HepG2 (cell line): ENCODE measurements around the gene CDK5RAP2. TPM values are rescaled to one million over a fixed set of nuclear protein-coding genes. Genes with fewer than 3 reads are reported as not detected.

ENCODE experiments used
- ELK4 ChIP-seq: sonication (generic); formaldehyde crosslinking; IDR thresholded peaks from 2 replicates; pipeline ENCODE4 v1.9.0; 2021; ENCODE audit warnings: missing genetic modification reagents, borderline replicate concordance
- GATAD2A ChIP-seq: IDR thresholded peaks from 2 replicates; pipeline ENCODE4 v1.6.1; 2016
- KDM5A ChIP-seq: fragments of 200-600 bp; sonication (generic); IDR thresholded peaks from 2 replicates; pipeline ENCODE4 v1.7.0; 2018; ENCODE audit warnings: antibody characterized with exemption, mild to moderate bottlenecking, low read length, borderline replicate concordance
- KLF16 ChIP-seq, 2 experiments: sonication (generic) in 1 of 2; formaldehyde crosslinking in 1 of 2; IDR thresholded peaks; 2 replicates each; pipeline versions ENCODE4 v1.6.1 to v1.8.0; 2016 to 2023; ENCODE audit warnings: missing genetic modification reagents in 2 of 2, missing compliant biosample characterization in 1 of 2
- MEIS2 ChIP-seq: sonication (generic); formaldehyde crosslinking; IDR thresholded peaks from 2 replicates; pipeline ENCODE4 v1.9.0; 2021; ENCODE audit warnings: mild to moderate bottlenecking, missing genetic modification reagents
- MLLT10 ChIP-seq: sonication (generic); formaldehyde crosslinking; IDR thresholded peaks from 2 replicates; pipeline ENCODE4 v1.4.0; 2020; ENCODE audit warnings: missing genetic modification reagents
- MTERF4 ChIP-seq: sonication (generic); formaldehyde crosslinking; IDR thresholded peaks from 2 replicates; pipeline ENCODE4 v1.8.0; 2023; ENCODE audit warnings: mild to moderate bottlenecking, missing genetic modification reagents
- MYNN ChIP-seq: sonication (generic); formaldehyde crosslinking; IDR thresholded peaks from 2 replicates; pipeline ENCODE4 v1.4.0; 2020; ENCODE audit warnings: mild to moderate bottlenecking, low read depth, missing genetic modification reagents
- NFATC3 ChIP-seq: sonication (generic); formaldehyde crosslinking; IDR thresholded peaks from 2 replicates; pipeline ENCODE4 v1.5.1; 2020; ENCODE audit warnings: mild to moderate bottlenecking, missing genetic modification reagents
- TBX3 ChIP-seq: fragments of 450-650 bp; IDR thresholded peaks from 2 replicates; pipeline ENCODE4 v1.6.1; 2017; ENCODE audit warnings: antibody characterized with exemption, mild to moderate bottlenecking, inconsistent platforms, borderline replicate concordance
- TCF12 ChIP-seq, 2 experiments: fragments of 450-650 bp in 1 of 2; sonication (generic) in 1 of 2; formaldehyde crosslinking in 1 of 2; IDR thresholded peaks; 2 replicates each; pipeline versions ENCODE4 v1.6.1 to v1.8.0; 2017 to 2022; ENCODE audit warnings: antibody characterized with exemption in 1 of 2, mild to moderate bottlenecking in 1 of 2, missing genetic modification reagents in 1 of 2, moderate library complexity in 1 of 2
- ZNF407 ChIP-seq: sonication (generic); formaldehyde crosslinking; IDR thresholded peaks from one replicate; pipeline ENCODE4 v1.5.1; 2020; ENCODE audit warnings: mild to moderate bottlenecking, missing genetic modification reagents; ENCODE audit errors: not compliant biosample characterization
- ZNF670 ChIP-seq: sonication (generic); formaldehyde crosslinking; IDR thresholded peaks from 2 replicates; pipeline ENCODE4 v1.8.0; 2022; ENCODE audit warnings: mild to moderate bottlenecking, missing genetic modification reagents, borderline replicate concordance
- ZNF703 ChIP-seq: sonication (generic); formaldehyde crosslinking; IDR thresholded peaks from 2 replicates; pipeline ENCODE4 v1.5.1; 2020; ENCODE audit warnings: missing genetic modification reagents, mild to moderate bottlenecking, moderate library complexity, borderline replicate concordance
- ZNF761 ChIP-seq: sonication (generic); formaldehyde crosslinking; conservative IDR thresholded peaks from 2 replicates; pipeline ENCODE4 v1.4.0; 2020; ENCODE audit warnings: mild to moderate bottlenecking, missing genetic modification reagents
- ZSCAN5A ChIP-seq: sonication (generic); formaldehyde crosslinking; IDR thresholded peaks from 2 replicates; pipeline ENCODE4 v1.8.0; 2022; ENCODE audit warnings: mild to moderate bottlenecking, missing genetic modification reagents, borderline replicate concordance
- polyA plus RNA-seq, 8 experiments: library from polyadenylated mRNA; depleted of rRNA in 3 of 8; stranded (reverse) in 7 of 8; unstranded in 1 of 8; fragments of >200 nt; fragmentation: Illumina TruSeq in 4 of 8; extraction: Trizol in 4 of 8; gene quantifications; 2 replicates each; pipeline versions ENCODE4 v1.2.1 to v1.2.3, GENCODE V29; 2011 to 2016; ENCODE audit warnings: low read depth in 4 of 8, missing spikeins in 1 of 8, mixed read lengths in 1 of 8; ENCODE audit not compliant: insufficient read depth in 1 of 8
- total RNA-seq, 5 experiments: library from RNA; depleted of rRNA; stranded (reverse); fragments of >200 nt; fragmentation: Illumina TruSeq; extraction: Trizol; gene quantifications; 2 replicates each; pipeline ENCODE4 v1.2.3, GENCODE V29; 2016; ENCODE audit warnings: low read depth in 1 of 5

CDK5RAP2 gene
- total and polyA plus RNA-seq, 2 of the 13 experiments (the other 11 are each of a cell fraction or from before 2014, with no cell fraction given) = 31.8 to 42.2 TPM

GRCh38 chr9:120386390-120387131 is 193.4 kb downstream of the CDK5RAP2 start (continued):
- TF ChIP-seq ZSCAN5A = no peak
- TF ChIP-seq MTERF4 (CRISPR knock-in tag) = 0 out of 2 replicates have a peak, but pooled peaks have one; percentile 26
- no peak for TF ChIP-seq KDM5A
- TF ChIP-seq KLF16 (CRISPR knock-in tag; IDR thresholded peaks at IDR 0.05) = no peak
- no peak for TF ChIP-seq ZNF703 (CRISPR knock-in tag)
- no peak for TF ChIP-seq ELK4 (CRISPR knock-in tag)
- TF ChIP-seq ZNF407 (CRISPR knock-in tag) = no peak
- 0 out of 2 replicates have a peak, but pooled peaks have one; percentile 19 for TF ChIP-seq NFATC3 (CRISPR knock-in tag)
- no peak; the same call in 1 of the 2 replicates for TF ChIP-seq ZNF670
- TF ChIP-seq MEIS2 (CRISPR knock-in tag) = 0 out of 2 replicates have a peak, but pooled peaks have one; percentile 30
- TF ChIP-seq MYNN (CRISPR knock-in tag) = no peak
- peak; percentile 51 for TF ChIP-seq GATAD2A (CRISPR knock-in tag)
- TF ChIP-seq TBX3 = no peak
- TF ChIP-seq MLLT10 (CRISPR knock-in tag) = no peak
- TF ChIP-seq TCF12 (IDR thresholded peaks at IDR 0.05) = no peak
- TF ChIP-seq TCF12 (CRISPR knock-in tag; IDR thresholded peaks at IDR 0.05) = no peak
- peak; percentile 84 for TF ChIP-seq ZNF761 (CRISPR knock-in tag)
